Neural progenitor cell (in vitro differentiated cells): ENCODE measurements around the gene ANKRD2. TPM values are rescaled to one million over a fixed set of nuclear protein-coding genes. Genes with fewer than 3 reads are reported as not detected.
A peak's percentile ranks its signal among the peaks of the same experiment; 100 is the strongest.

Experiments used
- DNase-seq: peaks from one replicate; pipeline ENCODE4 v3.0.0-alpha.2; 2016; ENCODE audit warnings: low spot score
- H2AFZ ChIP-seq: fragments of 200-600 bp; sonication (generic); replicated peaks from 2 replicates; pipeline ENCODE4 v1.6.1; 2016; ENCODE audit warnings: antibody characterized with exemption
- H3F3A ChIP-seq: fragments of 200-600 bp; sonication (generic); 2 replicates; pipeline ENCODE4 v1.6.1; 2016; ENCODE audit warnings: antibody characterized with exemption, low read depth
- H3K27ac ChIP-seq: fragments of 200-600 bp; sonication (generic); 2 replicates; pipeline ENCODE4 v1.5.1; 2016; ENCODE audit warnings: mild to moderate bottlenecking
- H3K27me3 ChIP-seq: fragments of 200-600 bp; sonication (generic); 2 replicates; pipeline ENCODE4 v1.6.1; 2016; ENCODE audit warnings: mild to moderate bottlenecking, moderate library complexity
- H3K36me3 ChIP-seq: fragments of 200-600 bp; sonication (generic); 2 replicates; pipeline ENCODE4 v1.5.1; 2016
- H3K4me1 ChIP-seq: fragments of 200-600 bp; sonication (generic); 2 replicates; pipeline ENCODE4 v1.6.1; 2016; ENCODE audit warnings: mixed run types
- H3K4me2 ChIP-seq: fragments of 200-600 bp; sonication (generic); 2 replicates; pipeline ENCODE4 v1.6.1; 2016
- H3K4me3 ChIP-seq: fragments of 200-600 bp; sonication (generic); 2 replicates; pipeline ENCODE4 v1.5.1; 2016
- H3K79me2 ChIP-seq: fragments of 200-600 bp; sonication (generic); 2 replicates; pipeline ENCODE4 v1.6.1; 2016; ENCODE audit warnings: low read depth
- H3K9ac ChIP-seq: fragments of 200-600 bp; sonication (generic); 2 replicates; pipeline ENCODE4 v1.6.1; 2016
- H3K9me3 ChIP-seq: fragments of 200-600 bp; sonication (generic); 2 replicates; pipeline ENCODE4 v1.5.1; 2016; ENCODE audit warnings: low read depth
- H4K20me1 ChIP-seq: fragments of 200-600 bp; sonication (generic); 2 replicates; pipeline ENCODE4 v1.6.1; 2016; ENCODE audit warnings: low read depth
- H3K27ac Mint-ChIP-seq: 3 replicates; pipeline ENCODE4 v1.8.0; 2021; ENCODE audit warnings: mixed read lengths
- H3K27me3 Mint-ChIP-seq: 2 replicates; pipeline ENCODE4 v1.8.0; 2022; ENCODE audit warnings: low read depth, mild to moderate bottlenecking, inconsistent platforms, moderate library complexity, mixed read lengths; ENCODE audit not compliant: insufficient read depth
- H3K36me3 Mint-ChIP-seq: 3 replicates; pipeline ENCODE4 v1.8.0; 2021; ENCODE audit warnings: mixed read lengths
- H3K4me1 Mint-ChIP-seq: 3 replicates; pipeline ENCODE4 v1.8.0; 2021; ENCODE audit warnings: mixed read lengths
- H3K4me3 Mint-ChIP-seq: 3 replicates; pipeline ENCODE4 v1.8.0; 2021; ENCODE audit warnings: mild to moderate bottlenecking, moderate library complexity, mixed read lengths
- H3K9me3 Mint-ChIP-seq: 3 replicates; pipeline ENCODE4 v1.8.0; 2020; ENCODE audit warnings: mixed read lengths
- EZH2 ChIP-seq: fragments of 200-600 bp; sonication (generic); IDR thresholded peaks from 2 replicates; pipeline ENCODE4 v1.6.1; 2017; ENCODE audit warnings: antibody characterized with exemption, mild to moderate bottlenecking, moderate library complexity
- EZH2phosphoT487 ChIP-seq: fragments of 200-600 bp; sonication (generic); IDR thresholded peaks from 2 replicates; pipeline ENCODE4 v1.6.1; 2017; ENCODE audit warnings: antibody characterized with exemption
- total RNA-seq: library from RNA; depleted of rRNA; stranded (reverse); fragments of >200 nt; gene quantifications from 2 replicates; pipeline ENCODE4 v1.2.3, GENCODE V29; 2015; ENCODE audit warnings: low replicate concordance
- TF ChIP-seq, protein P1 (sequence below): fragments of 200-600 bp; sonication (generic); IDR thresholded peaks from 2 replicates; pipeline ENCODE4 v1.5.1; 2017; ENCODE audit warnings: antibody characterized with exemption, mild to moderate bottlenecking

Gene ANKRD2
- total RNA-seq, 1 donor from 2014 or later = not detected

DNA sequence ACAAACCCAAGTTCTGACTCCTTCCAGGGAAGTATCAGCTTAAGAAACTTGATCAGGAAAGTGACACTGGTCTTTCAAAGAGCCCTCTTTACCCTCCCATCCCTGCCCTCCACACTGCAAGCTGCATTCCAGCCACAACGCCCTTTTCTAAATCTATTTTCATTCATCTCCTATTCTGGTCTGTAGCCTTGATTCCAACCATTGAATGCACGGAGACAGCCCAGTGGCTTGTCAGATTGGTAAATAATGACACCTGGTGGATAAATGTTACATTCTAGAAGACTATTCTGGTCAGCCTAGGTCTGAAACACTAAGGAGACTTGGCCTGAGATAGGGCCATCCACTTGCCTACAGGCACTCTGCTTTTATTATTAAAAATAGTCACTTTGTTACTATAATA is 39.8 kb downstream of the ANKRD2 start:
- Histone ChIP-seq H3K9ac (no peak overlapping the region), H3K27ac (no peak overlapping the region), H3K4me3 (no peak overlapping the region), H3K36me3 (no peaks in the 10 kb centered on the region), H3K4me2 (no peak overlapping the region), H4K20me1 (peaks cover 7% of the 10 kb centered on the region), H3F3A (no peaks in the 10 kb centered on the region), H3K27me3 (no peaks in the 10 kb centered on the region), H2AFZ (no peak overlapping the region), H3K9me3 (no peaks in the 10 kb centered on the region), H3K4me1 (peaks cover 1% of the 10 kb centered on the region), H3K79me2 (no peaks in the 10 kb centered on the region)
- peak; percentile 41 for DNase-seq
- TF ChIP-seq, protein P1, sequence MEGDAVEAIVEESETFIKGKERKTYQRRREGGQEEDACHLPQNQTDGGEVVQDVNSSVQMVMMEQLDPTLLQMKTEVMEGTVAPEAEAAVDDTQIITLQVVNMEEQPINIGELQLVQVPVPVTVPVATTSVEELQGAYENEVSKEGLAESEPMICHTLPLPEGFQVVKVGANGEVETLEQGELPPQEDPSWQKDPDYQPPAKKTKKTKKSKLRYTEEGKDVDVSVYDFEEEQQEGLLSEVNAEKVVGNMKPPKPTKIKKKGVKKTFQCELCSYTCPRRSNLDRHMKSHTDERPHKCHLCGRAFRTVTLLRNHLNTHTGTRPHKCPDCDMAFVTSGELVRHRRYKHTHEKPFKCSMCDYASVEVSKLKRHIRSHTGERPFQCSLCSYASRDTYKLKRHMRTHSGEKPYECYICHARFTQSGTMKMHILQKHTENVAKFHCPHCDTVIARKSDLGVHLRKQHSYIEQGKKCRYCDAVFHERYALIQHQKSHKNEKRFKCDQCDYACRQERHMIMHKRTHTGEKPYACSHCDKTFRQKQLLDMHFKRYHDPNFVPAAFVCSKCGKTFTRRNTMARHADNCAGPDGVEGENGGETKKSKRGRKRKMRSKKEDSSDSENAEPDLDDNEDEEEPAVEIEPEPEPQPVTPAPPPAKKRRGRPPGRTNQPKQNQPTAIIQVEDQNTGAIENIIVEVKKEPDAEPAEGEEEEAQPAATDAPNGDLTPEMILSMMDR = peak; percentile 51
- no peak for TF ChIP-seq EZH2phosphoT487
- H3K9me3 Mint-ChIP-seq = no peaks in the 10 kb centered on the region
- no peak overlapping the region for H3K4me3 Mint-ChIP-seq
- H3K27me3 Mint-ChIP-seq = no peaks in the 10 kb centered on the region
- no peak overlapping the region for H3K27ac Mint-ChIP-seq
- H3K4me1 Mint-ChIP-seq = peaks cover under 1% of the 10 kb centered on the region
- H3K36me3 Mint-ChIP-seq = peaks cover 10% of the 10 kb centered on the region

DNA sequence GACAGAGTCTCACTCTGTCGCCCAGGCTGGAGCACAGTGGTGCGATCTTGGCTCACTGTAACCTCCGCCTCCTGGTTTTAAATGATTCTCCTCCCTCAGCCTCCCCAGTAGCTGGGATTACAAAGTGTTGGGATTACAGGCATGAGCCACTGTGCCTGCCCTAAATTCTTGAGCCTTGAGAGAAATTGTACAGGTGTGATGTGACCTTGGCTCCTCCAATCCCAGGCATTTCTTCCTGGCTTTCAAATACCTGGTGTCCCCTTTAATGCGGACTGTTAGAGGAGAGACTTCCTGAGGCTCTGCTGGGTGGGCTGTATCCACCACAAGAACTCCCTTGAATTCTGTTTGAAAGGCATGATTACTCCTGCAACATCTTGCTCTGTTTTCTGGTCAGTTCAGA is 45.7 kb downstream of the ANKRD2 start:
- H2AFZ ChIP-seq = no peak overlapping the region
- H3K4me1 Mint-ChIP-seq = no peaks in the 10 kb centered on the region
- H3K27me3 ChIP-seq = no peaks in the 10 kb centered on the region
- no peak overlapping the region for H3K4me3 ChIP-seq
- no peaks in the 10 kb centered on the region for H3K9me3 Mint-ChIP-seq
- DNase-seq = no peak
- H3K36me3 ChIP-seq = no peaks in the 10 kb centered on the region
- no peak overlapping the region for H3K4me3 Mint-ChIP-seq
- H3K36me3 Mint-ChIP-seq = peaks cover 14% of the 10 kb centered on the region
- H3K27me3 Mint-ChIP-seq = no peaks in the 10 kb centered on the region
- H3F3A ChIP-seq = no peaks in the 10 kb centered on the region
- TF ChIP-seq, protein P1 = no peak
- TF ChIP-seq EZH2 = no peak
- no peak for TF ChIP-seq EZH2phosphoT487
- H3K9ac ChIP-seq = no peak overlapping the region
- H3K9me3 ChIP-seq = no peaks in the 10 kb centered on the region
- peaks cover 5% of the 10 kb centered on the region for H4K20me1 ChIP-seq
- H3K4me2 ChIP-seq = no peak overlapping the region
- H3K27ac Mint-ChIP-seq = no peak overlapping the region
- H3K4me1 ChIP-seq = no peaks in the 10 kb centered on the region
- no peaks in the 10 kb centered on the region for H3K79me2 ChIP-seq
- H3K27ac ChIP-seq = no peak overlapping the region

DNA sequence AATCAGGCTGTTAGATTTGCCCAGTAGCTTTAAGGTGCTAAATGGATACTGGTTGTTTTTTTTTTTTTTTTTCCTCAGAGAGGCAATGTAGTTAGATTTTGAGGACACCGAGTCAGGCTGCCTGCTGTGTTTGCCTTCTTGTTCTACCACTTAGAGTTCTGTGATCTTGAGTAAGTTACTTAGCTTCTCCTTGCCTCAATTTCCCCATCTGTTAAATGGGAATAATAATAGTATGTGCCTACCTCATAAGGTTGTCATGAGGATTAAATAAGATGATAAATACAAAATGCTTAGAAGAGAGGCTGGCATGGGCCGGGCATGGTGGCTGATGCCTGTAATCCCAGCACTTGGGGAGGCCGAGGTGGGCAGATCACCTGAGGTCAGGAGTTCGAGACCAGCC is 46.2 kb downstream of the ANKRD2 start:
- H3K27me3 Mint-ChIP-seq = no peaks in the 10 kb centered on the region
- no peak overlapping the region for H3K9ac ChIP-seq
- no peak overlapping the region for H3K27ac Mint-ChIP-seq

More for the DNA sequence above, 46.2 kb downstream of the ANKRD2 start:
- Histone ChIP-seq H4K20me1 (peaks cover 6% of the 10 kb centered on the region), H3K4me2 (no peak overlapping the region), H3F3A (no peaks in the 10 kb centered on the region), H3K79me2 (no peaks in the 10 kb centered on the region), H3K4me3 (no peak overlapping the region), H3K27ac (no peak overlapping the region), H2AFZ (no peak overlapping the region), H3K36me3 (no peaks in the 10 kb centered on the region), H3K9me3 (no peaks in the 10 kb centered on the region), H3K27me3 (no peaks in the 10 kb centered on the region), H3K4me1 (no peaks in the 10 kb centered on the region)
- Mint-ChIP-seq H3K36me3 (peaks cover 14% of the 10 kb centered on the region), H3K9me3 (no peaks in the 10 kb centered on the region), H3K4me3 (no peak overlapping the region), H3K4me1 (no peaks in the 10 kb centered on the region)
- TF ChIP-seq EZH2phosphoT487 = no peak
- TF ChIP-seq, protein P1 = no peak
- no peak for TF ChIP-seq EZH2
- no peak for DNase-seq
